K562 (cell line): ENCODE data around the gene ROPN1L. TPM values are rescaled to one million over a fixed set of nuclear protein-coding genes. Genes with fewer than 3 reads are reported as not detected.

Experiments used
- BRF2 ChIP-seq: IDR thresholded peaks from 3 replicates; pipeline ENCODE4 v1.6.1; 2011; ENCODE audit warnings: borderline replicate concordance, mild to moderate bottlenecking; ENCODE audit not compliant: insufficient read length, insufficient read depth
- CHAMP1 ChIP-seq: fragments of 450-650 bp; IDR thresholded peaks from 2 replicates; pipeline ENCODE4 v1.6.1; 2016; ENCODE audit warnings: mild to moderate bottlenecking
- CSDE1 ChIP-seq, 2 experiments: fragments of 450-650 bp; IDR thresholded peaks; 2 replicates each; pipeline ENCODE4 v1.6.1; 2016; ENCODE audit warnings: mild to moderate bottlenecking in 1 of 2
- DIDO1 ChIP-seq: fragments of 450-650 bp; IDR thresholded peaks from 2 replicates; pipeline ENCODE4 v1.6.1; 2016; ENCODE audit warnings: low read depth, missing biosample characterization, missing genetic modification characterization
- EGR1 ChIP-seq: fragments of 450-650 bp; conservative IDR thresholded peaks from 2 replicates; pipeline ENCODE4 v1.6.1; 2017; ENCODE audit warnings: mild to moderate bottlenecking
- GABPB2 ChIP-seq: fragments of 250-450 bp; sonication (Bioruptor Pico); conservative IDR thresholded peaks from 2 replicates; pipeline ENCODE4 v1.5.1; 2021; ENCODE audit warnings: mild to moderate bottlenecking
- HNRNPLL ChIP-seq: fragments of 200-400 bp; formaldehyde crosslinking; IDR thresholded peaks from 2 replicates; pipeline ENCODE4 v1.6.1; 2017; ENCODE audit warnings: low read length, low read depth, mild to moderate bottlenecking; ENCODE audit not compliant: poor library complexity, severe bottlenecking
- HOMEZ ChIP-seq: fragments of 250-450 bp; sonication (Bioruptor Pico); IDR thresholded peaks from 2 replicates; pipeline ENCODE4 v1.4.0; 2020; ENCODE audit warnings: mild to moderate bottlenecking, moderate library complexity
- MAFK ChIP-seq: IDR thresholded peaks from 2 replicates; pipeline ENCODE4 v1.6.1; 2011; ENCODE audit warnings: low read length, improper control_type of control experiment
- MBD2 ChIP-seq: sonication (generic); IDR thresholded peaks from 2 replicates; pipeline ENCODE4 v1.6.1; 2016; ENCODE audit warnings: low read depth, borderline replicate concordance
- RAD21 ChIP-seq, 2 experiments: fragments of 250-450 bp in 1 of 2; fragments of 450-650 bp in 1 of 2; sonication (Bioruptor Pico) in 1 of 2; formaldehyde crosslinking in 1 of 2; IDR thresholded peaks in 1 of 2; conservative IDR thresholded peaks in 1 of 2; 2 replicates each; pipeline versions ENCODE4 v1.4.0 to v1.8.0; 2020 to 2022; ENCODE audit warnings: mild to moderate bottlenecking in 2 of 2, moderate library complexity in 1 of 2
- RBFOX2 ChIP-seq: fragments of 200-400 bp; formaldehyde crosslinking; IDR thresholded peaks from 2 replicates; pipeline ENCODE4 v1.6.1; 2017; ENCODE audit warnings: low read depth, mild to moderate bottlenecking, low read length, moderate library complexity
- SMARCB1 ChIP-seq: IDR thresholded peaks from 2 replicates; pipeline ENCODE4 v1.6.1; 2011; ENCODE audit warnings: improper control_type of control experiment, low read depth; ENCODE audit not compliant: insufficient read length
- SMC3 ChIP-seq: conservative IDR thresholded peaks from 2 replicates; pipeline ENCODE4 v1.6.1; 2011; ENCODE audit warnings: low read depth, low read length, improper control_type of control experiment; ENCODE audit not compliant: insufficient read depth
- SREBF1 ChIP-seq: fragments of 150-350 bp; IDR thresholded peaks from 2 replicates; pipeline ENCODE4 v1.6.1; 2014; ENCODE audit warnings: antibody characterized with exemption, low read depth, low read length, borderline replicate concordance
- SRSF3 ChIP-seq: fragments of 200-400 bp; formaldehyde crosslinking; IDR thresholded peaks from 2 replicates; pipeline ENCODE4 v1.6.1; 2016; ENCODE audit warnings: mild to moderate bottlenecking, low read length, moderate library complexity; ENCODE audit not compliant: insufficient read depth
- TAF15 ChIP-seq: fragments of 200-400 bp; formaldehyde crosslinking; IDR thresholded peaks from 2 replicates; pipeline ENCODE4 v1.6.1; 2017; ENCODE audit warnings: mild to moderate bottlenecking, low read depth, low read length, moderate library complexity
- THRA ChIP-seq: fragments of 450-650 bp; IDR thresholded peaks from 2 replicates; pipeline ENCODE4 v1.6.1; 2017; ENCODE audit warnings: mild to moderate bottlenecking, moderate library complexity
- U2AF1 ChIP-seq: fragments of 200-400 bp; formaldehyde crosslinking; optimal IDR thresholded peaks from 2 replicates; pipeline ENCODE3; 2017; ENCODE audit warnings: mild to moderate bottlenecking, low read depth, low read length, moderate library complexity
- ZNF41 ChIP-seq: fragments of 250-450 bp; sonication (Bioruptor Pico); conservative IDR thresholded peaks from 2 replicates; pipeline ENCODE4 v1.4.0; 2020; ENCODE audit warnings: mild to moderate bottlenecking
- ZNF76 ChIP-seq: fragments of 250-450 bp; sonication (Bioruptor Pico); IDR thresholded peaks from 2 replicates; pipeline ENCODE4 v1.4.0; 2020; ENCODE audit warnings: mild to moderate bottlenecking, moderate library complexity, borderline replicate concordance
- ZNF780A ChIP-seq: fragments of 250-450 bp; sonication (Bioruptor Pico); IDR thresholded peaks from 2 replicates; pipeline ENCODE4 v1.5.0; 2021; ENCODE audit warnings: mild to moderate bottlenecking
- polyA plus RNA-seq, 8 experiments: library from polyadenylated mRNA; depleted of rRNA in 4 of 8; stranded (reverse) in 5 of 8; unstranded in 3 of 8; fragments of >200 nt; fragmentation: Nextera tagmentation in 2 of 8; fragmentation: Illumina TruSeq in 1 of 8; extraction: Ambion mirVana in 2 of 8; extraction: Trizol in 1 of 8; gene quantifications; 2 replicates each; pipeline versions ENCODE4 v1.2.1 to v1.2.3, GENCODE V29; 2011 to 2014; ENCODE audit warnings: inconsistent platforms in 1 of 8, missing spikeins in 1 of 8
- total RNA-seq, 7 experiments: library from RNA; depleted of rRNA in 6 of 7; stranded (reverse); fragments of >200 nt in 6 of 7; fragmentation: Illumina TruSeq in 2 of 7; extraction: Trizol in 2 of 7; gene quantifications; 2 replicates each; pipeline versions ENCODE4 v1.2.1 to v1.2.3, GENCODE V29; 2011 to 2021; ENCODE audit warnings: low replicate concordance in 1 of 7

Gene ROPN1L
- total and polyA plus RNA-seq, 9 of the 15 experiments (the other 6 are each of a cell fraction or from before 2014, with no cell fraction given) = 0.04 to 0.85 (median 0.24) TPM; not detected in 3

GRCh38 chr5:10503997-10504793, 62.5 kb downstream of the ROPN1L start (continued):
- TF ChIP-seq CHAMP1 (no peak; the same call in 1 of the 2 replicates), THRA (no peak), CSDE1 (IDR thresholded peaks at IDR 0.05) (no peak), HNRNPLL (no peak), SMARCB1 (peak; percentile 93), SRSF3 (no peak), EGR1 (no peak), RBFOX2 (no peak), ZNF780A (CRISPR knock-in tag) (no peak), TAF15 (no peak), ZNF76 (CRISPR knock-in tag) (no peak; the same call in 1 of the 2 replicates), DIDO1 (tag) (no peak), BRF2 (no peak), HOMEZ (CRISPR knock-in tag) (no peak), SMC3 (no peak), ZNF41 (peak; percentile 67), SREBF1 (no peak), GABPB2 (CRISPR knock-in tag) (no peak; the same call in 1 of the 2 replicates), RAD21 (CRISPR knock-in tag; conservative IDR thresholded peaks at IDR 0.05 in 1 of 2, IDR thresholded peaks at IDR 0.05 in 1 of 2) (peak; percentile 23 to 32; a peak in 2 of 4 replicates), MAFK (peak; percentile 98), U2AF1 (no peak), MBD2 (peak; percentile 49; the same call in 1 of the 2 replicates)
